HCT116 (cell line): ENCODE data around the gene IGDCC3. TPM values are rescaled to one million over a fixed set of nuclear protein-coding genes. Genes with fewer than 3 reads are reported as not detected.

Source experiments
- ATAC-seq: fragments of 200-7000 bp; cut with Tn5 transposase; 2 replicates; pipeline ENCODE4 v1.9.1; 2020; ENCODE audit warnings: mild to moderate bottlenecking, moderate library complexity
- BruUV-seq: library from RNA; stranded (reverse); fragments of 400-500 nt; replicated peaks from 2 replicates; lab custom pipeline; 2021; lab: Mats Ljungman, UMichigan
- CTCF ChIA-PET: fragments of 300-600 bp; sonication (Branson Sonifier 250); formaldehyde crosslinking; loops from one replicate; lab custom pipeline; 2021; ENCODE audit warnings: antibody characterized with exemption; lab: Charles Lee
- POLR2A ChIA-PET: fragments of 300-600, 350-600 bp; sonication (Branson Sonifier 250); formaldehyde crosslinking; loops from one replicate; lab custom pipeline; 2021; ENCODE audit warnings: antibody characterized with exemption; lab: Charles Lee
- RAD21 ChIA-PET, 2 experiments: fragments of 300-600 bp; sonication (Branson Sonifier 250); formaldehyde crosslinking; loops; one replicate each; lab custom pipeline; 2023; ENCODE audit warnings: low total read pairs in 2 of 2; ENCODE audit not compliant: uncharacterized antibody in 2 of 2, unreplicated experiment in 2 of 2, low non-redundant PET in 1 of 2; lab: Charles Lee
- DNase-seq: peaks from one replicate; pipeline ENCODE4 v3.0.0-alpha.2; 2010; ENCODE audit warnings: low read depth, low spot score
- H2AFZ ChIP-seq: fragments of 200-600 bp; shearing (Covaris generic), sonication (generic); 2 replicates; pipeline ENCODE4 v1.6.1; 2017; ENCODE audit warnings: low read depth, mixed run types, mixed read lengths, antibody characterized with exemption, low read length; ENCODE audit not compliant: poor library complexity, severe bottlenecking
- H3K27ac ChIP-seq: 2 replicates; pipeline ENCODE4 v1.5.1; 2012; ENCODE audit warnings: low read depth, low read length
- H3K27me3 ChIP-seq: fragments of 200-600 bp; sonication (generic); 2 replicates; pipeline ENCODE4 v1.6.1; 2016; ENCODE audit warnings: mixed run types, low read length, mixed read lengths; ENCODE audit not compliant: insufficient read depth
- H3K36me3 ChIP-seq, 2 experiments: fragments of 200-500 bp in 1 of 2; fragments of 200-600 bp in 1 of 2; sonication (Bioruptor generic) in 1 of 2; sonication (generic) in 1 of 2; 2 replicates each; pipeline versions ENCODE4 v1.5.1 to v1.6.1; 2014 to 2016; ENCODE audit warnings: low read length in 2 of 2, inconsistent platforms in 1 of 2, mixed read lengths in 1 of 2, mixed run types in 1 of 2; ENCODE audit not compliant: insufficient read depth in 2 of 2, control insufficient read depth in 1 of 2
- H3K4me1 ChIP-seq, 2 experiments: fragments of 200-600 bp in 1 of 2; sonication (generic) in 1 of 2; 2 replicates each; pipeline versions ENCODE4 v1.5.1 to v1.6.1; 2012 to 2017; ENCODE audit warnings: low read length in 2 of 2, inconsistent platforms in 1 of 2, mild to moderate bottlenecking in 1 of 2, mixed read lengths in 1 of 2, mixed run types in 1 of 2, moderate library complexity in 1 of 2; ENCODE audit not compliant: insufficient read depth in 2 of 2, control insufficient read depth in 1 of 2
- H3K4me2 ChIP-seq: fragments of 200-600 bp; sonication (generic); 2 replicates; pipeline ENCODE4 v1.6.1; 2017; ENCODE audit warnings: mixed run types, low read length, mixed read lengths
- H3K4me3 ChIP-seq, 2 experiments: fragments of 200-600 bp in 1 of 2; sonication (generic) in 1 of 2; replicated peaks in 1 of 2; 2 replicates each; pipeline ENCODE4 v1.5.1; 2011 to 2016; ENCODE audit warnings: low read length in 2 of 2, control low read depth in 1 of 2, low read depth in 1 of 2, mild to moderate bottlenecking in 1 of 2, mixed read lengths in 1 of 2, mixed run types in 1 of 2
- H3K79me2 ChIP-seq: fragments of 200-600 bp; sonication (generic); 2 replicates; pipeline ENCODE4 v1.6.1; 2017; ENCODE audit warnings: mild to moderate bottlenecking, mixed run types, low read length, moderate library complexity, mixed read lengths; ENCODE audit not compliant: insufficient read depth
- H3K9ac ChIP-seq: fragments of 200-600 bp; sonication (generic); 2 replicates; pipeline ENCODE4 v1.6.1; 2016; ENCODE audit warnings: low read length, mixed read lengths
- H3K9me2 ChIP-seq: fragments of 200-600 bp; sonication (generic), shearing (Covaris generic); 2 replicates; pipeline ENCODE4 v1.6.1; 2017; ENCODE audit warnings: mixed run types, mild to moderate bottlenecking, moderate library complexity; ENCODE audit not compliant: insufficient read depth
- H3K9me3 ChIP-seq, 2 experiments: fragments of 200-500 bp in 1 of 2; fragments of 200-600 bp in 1 of 2; sonication (Bioruptor generic) in 1 of 2; sonication (generic) in 1 of 2; 2 replicates each; pipeline ENCODE4 v1.6.1; 2014 to 2017; ENCODE audit warnings: low read length in 2 of 2, mixed read lengths in 2 of 2, inconsistent platforms in 1 of 2, low read depth in 1 of 2, mild to moderate bottlenecking in 1 of 2, mixed run types in 1 of 2, moderate library complexity in 1 of 2; ENCODE audit not compliant: control insufficient read depth in 1 of 2, insufficient read depth in 1 of 2
- H4K20me1 ChIP-seq: fragments of 200-600 bp; sonication (generic), shearing (Covaris generic); 2 replicates; pipeline ENCODE4 v1.6.1; 2017; ENCODE audit warnings: mixed run types, mild to moderate bottlenecking, moderate library complexity; ENCODE audit not compliant: insufficient read depth
- CBX3 ChIP-seq: IDR thresholded peaks from 2 replicates; pipeline ENCODE4 v1.6.1; 2012; ENCODE audit warnings: low read depth
- CEBPB ChIP-seq: IDR thresholded peaks from 2 replicates; pipeline ENCODE4 v1.6.1; 2012; ENCODE audit warnings: low read depth
- ELF1 ChIP-seq: IDR thresholded peaks from 2 replicates; pipeline ENCODE4 v1.6.1; 2012; ENCODE audit warnings: low read depth, borderline replicate concordance
- SIN3A ChIP-seq: IDR thresholded peaks from 2 replicates; pipeline ENCODE4 v1.6.1; 2012; ENCODE audit warnings: low read depth
- SRF ChIP-seq: IDR thresholded peaks from 2 replicates; pipeline ENCODE4 v1.6.1; 2012; ENCODE audit warnings: low read depth
- TCF7L2 ChIP-seq: IDR thresholded peaks from 2 replicates; pipeline ENCODE4 v1.7.0; 2011; ENCODE audit warnings: borderline replicate concordance, inconsistent platforms; ENCODE audit not compliant: insufficient read depth, insufficient read length; ENCODE audit errors: extremely low read depth
- ZFX ChIP-seq: fragments of 450-650 bp; IDR thresholded peaks from 2 replicates; pipeline ENCODE4 v1.6.1; 2017
- ZNF274 ChIP-seq: fragments of 200-500 bp; sonication (Bioruptor generic); IDR thresholded peaks from 2 replicates; pipeline ENCODE4 v1.6.1; 2014; ENCODE audit warnings: mild to moderate bottlenecking, low read depth, low read length, inconsistent platforms
- intact Hi-C: fragments of 100-400 bp; cut with micrococcal nuclease; formaldehyde crosslinking; loops from 2 replicates; pipeline ENCODE4 v1.10.0; 2022
- total RNA-seq: library from RNA; stranded (reverse); gene quantifications from one replicate; pipeline ENCODE4 v1.2.1, GENCODE V29; 2021; ENCODE audit not compliant: unreplicated experiment
- TF ChIP-seq, protein P1 (sequence below), 3 experiments: fragments of 200-600 bp in 1 of 3; sonication (generic) in 1 of 3; IDR thresholded peaks in 2 of 3; conservative IDR thresholded peaks in 1 of 3; 2 replicates each; pipeline ENCODE4 v1.5.1; 2012 to 2017; ENCODE audit warnings: low read depth in 2 of 3, low read length in 2 of 3, antibody characterized with exemption in 1 of 3, borderline replicate concordance in 1 of 3, control low read depth in 1 of 3, mild to moderate bottlenecking in 1 of 3, mixed read lengths in 1 of 3, mixed run types in 1 of 3, moderate library complexity in 1 of 3; ENCODE audit not compliant: insufficient read depth in 1 of 3
- TF ChIP-seq, protein P2 (sequence below): IDR thresholded peaks from 2 replicates; pipeline ENCODE4 v1.6.1; 2011; ENCODE audit warnings: mild to moderate bottlenecking, low read length, moderate library complexity; ENCODE audit not compliant: insufficient replicate concordance; ENCODE audit errors: extremely low read depth

IGDCC3 gene
- total RNA-seq, 1 experiment from 2014 or later, result 0.44 TPM

DNA sequence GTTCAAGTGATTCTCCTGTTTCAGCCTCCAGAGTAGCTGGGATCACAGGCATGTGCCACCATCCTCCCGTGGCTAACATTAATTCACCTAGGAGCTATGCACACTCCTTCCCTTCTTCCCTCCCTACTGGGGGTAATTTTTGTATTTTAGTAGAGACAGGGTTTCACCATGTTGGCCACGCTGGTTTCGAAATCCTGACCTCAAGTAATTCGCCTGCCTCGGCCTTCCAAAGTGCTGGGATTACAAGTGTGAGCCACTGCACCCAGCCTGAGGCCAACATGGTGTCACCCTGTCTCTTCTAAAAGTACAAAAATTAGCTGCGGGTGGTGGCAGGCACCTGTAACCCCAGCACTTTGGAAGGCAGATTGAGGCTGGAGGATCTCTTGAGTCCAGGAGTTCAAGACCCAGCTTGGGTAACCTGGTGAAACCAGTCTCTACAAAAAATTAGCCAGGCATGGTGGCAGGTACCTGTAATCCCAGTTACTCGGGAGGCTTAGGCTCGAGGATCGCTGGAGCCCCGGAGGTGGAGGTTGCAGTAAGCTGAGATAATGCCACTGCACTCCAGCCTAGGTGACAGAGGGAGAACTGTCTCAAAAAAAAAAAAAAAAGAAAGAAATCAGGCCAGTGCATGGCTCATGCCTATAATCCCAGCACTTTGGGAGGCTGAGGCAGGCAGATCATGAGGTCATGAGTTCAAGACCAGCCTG, 67.2 kb downstream of the IGDCC3 start:
- no peak for ATAC-seq

More for the DNA sequence above, 67.2 kb downstream of the IGDCC3 start:
- no peaks in the 10 kb centered on the region for H3K36me3 ChIP-seq
- H3K9ac ChIP-seq, result no peak overlapping the region
- BruUV-seq, result no TSS peak
- no peaks in the 10 kb centered on the region for H3K9me3 ChIP-seq
- H3K4me1 ChIP-seq, result peaks cover 8 to 10% of the 10 kb centered on the region in 2 experiments
- no peak overlapping the region for H2AFZ ChIP-seq
- H3K79me2 ChIP-seq, result no peaks in the 10 kb centered on the region
- H3K4me3 ChIP-seq, result no peak overlapping the region
- DNase-seq, result no peak
- no peak overlapping the region for H3K4me2 ChIP-seq
- CTCF ChIA-PET, result no interaction called here
- intact Hi-C loops, result loop anchor here (10.0 kb wide), 1 partner anchor 524 kb away; no protein-coding TSS in a partner anchor
- no peaks in the 10 kb centered on the region for H3K27me3 ChIP-seq
- POLR2A ChIA-PET, result no interaction called here
- no peaks in the 10 kb centered on the region for H4K20me1 ChIP-seq
- RAD21 ChIA-PET, result no interaction called here
- H3K9me2 ChIP-seq, result no peaks in the 10 kb centered on the region
- TF ChIP-seq CEBPB, result no peak
- TF ChIP-seq, protein P1, sequence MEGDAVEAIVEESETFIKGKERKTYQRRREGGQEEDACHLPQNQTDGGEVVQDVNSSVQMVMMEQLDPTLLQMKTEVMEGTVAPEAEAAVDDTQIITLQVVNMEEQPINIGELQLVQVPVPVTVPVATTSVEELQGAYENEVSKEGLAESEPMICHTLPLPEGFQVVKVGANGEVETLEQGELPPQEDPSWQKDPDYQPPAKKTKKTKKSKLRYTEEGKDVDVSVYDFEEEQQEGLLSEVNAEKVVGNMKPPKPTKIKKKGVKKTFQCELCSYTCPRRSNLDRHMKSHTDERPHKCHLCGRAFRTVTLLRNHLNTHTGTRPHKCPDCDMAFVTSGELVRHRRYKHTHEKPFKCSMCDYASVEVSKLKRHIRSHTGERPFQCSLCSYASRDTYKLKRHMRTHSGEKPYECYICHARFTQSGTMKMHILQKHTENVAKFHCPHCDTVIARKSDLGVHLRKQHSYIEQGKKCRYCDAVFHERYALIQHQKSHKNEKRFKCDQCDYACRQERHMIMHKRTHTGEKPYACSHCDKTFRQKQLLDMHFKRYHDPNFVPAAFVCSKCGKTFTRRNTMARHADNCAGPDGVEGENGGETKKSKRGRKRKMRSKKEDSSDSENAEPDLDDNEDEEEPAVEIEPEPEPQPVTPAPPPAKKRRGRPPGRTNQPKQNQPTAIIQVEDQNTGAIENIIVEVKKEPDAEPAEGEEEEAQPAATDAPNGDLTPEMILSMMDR (IDR thresholded peaks at IDR 0.05 in 2 of 3, conservative IDR thresholded peaks at IDR 0.05 in 1 of 3; ENCODE audit: borderline replicate concordance in 1 of 3, insufficient read depth in 1 of 3, low read depth in 2 of 3, low read length in 2 of 3), result no peak
- TF ChIP-seq, protein P2, sequence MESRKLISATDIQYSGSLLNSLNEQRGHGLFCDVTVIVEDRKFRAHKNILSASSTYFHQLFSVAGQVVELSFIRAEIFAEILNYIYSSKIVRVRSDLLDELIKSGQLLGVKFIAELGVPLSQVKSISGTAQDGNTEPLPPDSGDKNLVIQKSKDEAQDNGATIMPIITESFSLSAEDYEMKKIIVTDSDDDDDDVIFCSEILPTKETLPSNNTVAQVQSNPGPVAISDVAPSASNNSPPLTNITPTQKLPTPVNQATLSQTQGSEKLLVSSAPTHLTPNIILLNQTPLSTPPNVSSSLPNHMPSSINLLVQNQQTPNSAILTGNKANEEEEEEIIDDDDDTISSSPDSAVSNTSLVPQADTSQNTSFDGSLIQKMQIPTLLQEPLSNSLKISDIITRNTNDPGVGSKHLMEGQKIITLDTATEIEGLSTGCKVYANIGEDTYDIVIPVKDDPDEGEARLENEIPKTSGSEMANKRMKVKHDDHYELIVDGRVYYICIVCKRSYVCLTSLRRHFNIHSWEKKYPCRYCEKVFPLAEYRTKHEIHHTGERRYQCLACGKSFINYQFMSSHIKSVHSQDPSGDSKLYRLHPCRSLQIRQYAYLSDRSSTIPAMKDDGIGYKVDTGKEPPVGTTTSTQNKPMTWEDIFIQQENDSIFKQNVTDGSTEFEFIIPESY, result no peak
- TF ChIP-seq SIN3A, result no peak
- TF ChIP-seq ZFX, result no peak
- TF ChIP-seq ELF1, result no peak
- TF ChIP-seq TCF7L2, result no peak
- TF ChIP-seq SRF, result no peak
- TF ChIP-seq ZNF274, result no peak
- TF ChIP-seq CBX3, result no peak
- no peak overlapping the region for H3K27ac ChIP-seq
